A673 (cell line): Measurements from ENCODE around the gene SPON2. TPM values are rescaled to one million over a fixed set of nuclear protein-coding genes. Genes with fewer than 3 reads are reported as not detected.

Experiments used
- BruUV-seq: library from RNA; stranded (reverse); fragments of 400-500 nt; replicated peaks from 2 replicates; lab custom pipeline; 2021; lab: Mats Ljungman, UMichigan
- CTCF ChIA-PET: fragments of 300-600 bp; sonication (Branson Sonifier 250); formaldehyde crosslinking; loops from one replicate; lab custom pipeline; 2022; ENCODE audit warnings: antibody characterized with exemption; lab: Charles Lee
- POLR2A ChIA-PET: fragments of 300-600 bp; sonication (Branson Sonifier 250); formaldehyde crosslinking; loops from one replicate; lab custom pipeline; 2022; ENCODE audit warnings: antibody characterized with exemption; ENCODE audit not compliant: low non-redundant PET; lab: Charles Lee
- DNase-seq: peaks from one replicate; pipeline ENCODE4 v3.0.0-alpha.2; 2015; ENCODE audit warnings: low spot score
- H3K27ac ChIP-seq: fragments of 200-600 bp; sonication (generic); 2 replicates; pipeline ENCODE4 v1.5.1; 2016; ENCODE audit warnings: mixed run types, low read depth, mild to moderate bottlenecking, mixed read lengths, antibody characterized with exemption, low read length; ENCODE audit not compliant: poor library complexity, severe bottlenecking
- H3K27me3 ChIP-seq: fragments of 200-600 bp; sonication (generic); replicated peaks from 2 replicates; pipeline ENCODE4 v1.6.1; 2017; ENCODE audit warnings: mixed run types, low read depth, mild to moderate bottlenecking, mixed read lengths, antibody characterized with exemption, low read length; ENCODE audit not compliant: insufficient read depth, poor library complexity
- H3K36me3 ChIP-seq: fragments of 200-600 bp; sonication (generic); 2 replicates; pipeline ENCODE4 v1.6.1; 2016; ENCODE audit warnings: mixed run types, mild to moderate bottlenecking, mixed read lengths, antibody characterized with exemption, low read length; ENCODE audit not compliant: insufficient read depth, poor library complexity, severe bottlenecking
- H3K4me1 ChIP-seq: fragments of 200-600 bp; sonication (generic); 2 replicates; pipeline ENCODE4 v1.6.1; 2017; ENCODE audit warnings: mixed run types, mild to moderate bottlenecking, mixed read lengths, antibody characterized with exemption, low read length; ENCODE audit not compliant: insufficient read depth, poor library complexity, severe bottlenecking
- H3K4me3 ChIP-seq: fragments of 200-600 bp; sonication (generic); 2 replicates; pipeline ENCODE4 v1.5.1; 2016; ENCODE audit warnings: low read depth, mixed run types, mild to moderate bottlenecking, mixed read lengths, low read length; ENCODE audit not compliant: poor library complexity, severe bottlenecking
- H3K9me3 ChIP-seq: fragments of 200-600 bp; sonication (generic); 2 replicates; pipeline ENCODE4 v1.6.1; 2016; ENCODE audit warnings: mixed run types, low read depth, mild to moderate bottlenecking, mixed read lengths, antibody characterized with exemption, low read length; ENCODE audit not compliant: poor library complexity, severe bottlenecking
- EZH2 ChIP-seq: fragments of 200-600 bp; sonication (generic); IDR thresholded peaks from 2 replicates; pipeline ENCODE4 v1.6.1; 2017; ENCODE audit warnings: borderline replicate concordance, low read depth, mild to moderate bottlenecking, mixed read lengths, antibody characterized with exemption, low read length; ENCODE audit not compliant: poor library complexity, severe bottlenecking
- intact Hi-C: fragments of 100-400 bp; cut with micrococcal nuclease; formaldehyde crosslinking; loops from one replicate; pipeline ENCODE4 v1.10.0; 2022; ENCODE audit not compliant: unreplicated experiment
- total RNA-seq: library from RNA; stranded (reverse); gene quantifications from 2 replicates; pipeline ENCODE4 v1.2.3, GENCODE V29; 2021
- TF ChIP-seq, protein P1 (sequence below): fragments of 300-800, 200-600 bp; sonication (generic); conservative IDR thresholded peaks from 2 replicates; pipeline ENCODE4 v1.5.1; 2017; ENCODE audit warnings: low read depth, mild to moderate bottlenecking, antibody characterized with exemption, low read length, moderate library complexity, mixed read lengths

The SPON2 gene
- total RNA-seq, 1 experiment from 2014 or later: 2.3 TPM

DNA sequence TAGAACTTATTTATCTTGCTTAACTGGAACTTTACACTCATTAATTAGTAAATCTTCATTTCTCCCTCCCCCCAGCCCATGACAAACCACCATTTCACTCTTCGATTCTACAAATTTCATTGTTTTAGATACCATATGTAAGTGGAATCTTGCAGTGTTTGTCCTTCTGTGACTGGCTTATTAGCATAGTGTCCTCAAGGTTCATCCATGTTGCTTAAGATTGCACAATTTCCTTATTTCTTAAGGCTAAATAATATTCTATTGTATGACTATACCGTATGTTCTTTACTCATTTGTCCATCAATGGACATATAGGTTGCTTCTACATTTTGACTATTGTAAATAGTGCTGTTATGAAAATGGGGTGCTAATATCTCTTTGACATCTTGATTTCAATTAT lies 34.5 kb downstream of the SPON2 start:
- no peak for TF ChIP-seq EZH2
- TF ChIP-seq, protein P1, sequence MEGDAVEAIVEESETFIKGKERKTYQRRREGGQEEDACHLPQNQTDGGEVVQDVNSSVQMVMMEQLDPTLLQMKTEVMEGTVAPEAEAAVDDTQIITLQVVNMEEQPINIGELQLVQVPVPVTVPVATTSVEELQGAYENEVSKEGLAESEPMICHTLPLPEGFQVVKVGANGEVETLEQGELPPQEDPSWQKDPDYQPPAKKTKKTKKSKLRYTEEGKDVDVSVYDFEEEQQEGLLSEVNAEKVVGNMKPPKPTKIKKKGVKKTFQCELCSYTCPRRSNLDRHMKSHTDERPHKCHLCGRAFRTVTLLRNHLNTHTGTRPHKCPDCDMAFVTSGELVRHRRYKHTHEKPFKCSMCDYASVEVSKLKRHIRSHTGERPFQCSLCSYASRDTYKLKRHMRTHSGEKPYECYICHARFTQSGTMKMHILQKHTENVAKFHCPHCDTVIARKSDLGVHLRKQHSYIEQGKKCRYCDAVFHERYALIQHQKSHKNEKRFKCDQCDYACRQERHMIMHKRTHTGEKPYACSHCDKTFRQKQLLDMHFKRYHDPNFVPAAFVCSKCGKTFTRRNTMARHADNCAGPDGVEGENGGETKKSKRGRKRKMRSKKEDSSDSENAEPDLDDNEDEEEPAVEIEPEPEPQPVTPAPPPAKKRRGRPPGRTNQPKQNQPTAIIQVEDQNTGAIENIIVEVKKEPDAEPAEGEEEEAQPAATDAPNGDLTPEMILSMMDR: no peak
- H3K36me3 ChIP-seq: no peaks in the 10 kb centered on the region
- H3K27ac ChIP-seq: no peak overlapping the region
- H3K4me1 ChIP-seq: no peaks in the 10 kb centered on the region
- H3K9me3 ChIP-seq: no peaks in the 10 kb centered on the region
- peaks cover 31% of the 10 kb centered on the region for H3K27me3 ChIP-seq
- POLR2A ChIA-PET: no interaction called here
- intact Hi-C loops: no loop called here
- BruUV-seq: no TSS peak
- CTCF ChIA-PET: no interaction called here
- no peak overlapping the region for H3K4me3 ChIP-seq
- DNase-seq: no peak

DNA sequence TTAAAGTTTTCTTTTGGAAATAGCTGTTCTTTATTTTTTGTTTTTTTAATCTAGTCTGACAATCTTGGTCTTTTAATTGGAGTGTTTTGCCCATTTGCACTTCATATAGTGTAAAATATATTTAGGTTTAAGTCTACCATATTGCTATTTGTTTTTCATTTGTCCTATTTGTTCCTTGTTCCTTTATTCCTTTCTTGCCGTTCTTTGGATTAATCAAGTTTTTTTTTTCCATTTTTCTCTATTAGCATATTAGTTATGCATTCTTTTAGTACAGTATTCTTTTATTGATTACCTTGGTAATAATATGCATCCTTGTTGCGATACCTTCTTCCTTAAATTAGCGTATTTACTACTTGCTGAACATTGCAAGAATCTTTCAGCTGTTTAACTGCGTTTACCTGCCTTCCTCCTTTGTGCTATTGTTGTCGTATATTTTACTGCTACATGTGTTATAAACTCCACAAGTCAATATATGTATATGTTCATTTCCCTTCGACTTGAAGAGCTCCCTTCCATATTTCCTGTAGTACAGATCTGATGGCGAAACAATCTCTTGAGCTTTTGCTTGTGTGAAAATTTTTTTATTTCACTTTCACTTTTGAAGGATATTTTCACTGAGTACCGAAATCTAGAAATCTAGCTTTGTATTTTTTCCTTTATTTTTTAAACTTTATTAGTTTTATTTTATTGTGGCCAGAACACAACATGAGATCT lies 35.2 kb downstream of the SPON2 start:
- ChIA-PET POLR2A (no interaction called here), CTCF (no interaction called here)
- H3K36me3 ChIP-seq: no peaks in the 10 kb centered on the region
- H3K9me3 ChIP-seq: no peaks in the 10 kb centered on the region
- no TSS peak for BruUV-seq
- H3K27me3 ChIP-seq: peaks cover 27% of the 10 kb centered on the region
- H3K4me1 ChIP-seq: no peaks in the 10 kb centered on the region
- intact Hi-C loops: no loop called here
- no peak for DNase-seq
- TF ChIP-seq EZH2: no peak
- TF ChIP-seq, protein P1: no peak
- no peak overlapping the region for H3K27ac ChIP-seq
- H3K4me3 ChIP-seq: peak overlapping the region; percentile 7

DNA sequence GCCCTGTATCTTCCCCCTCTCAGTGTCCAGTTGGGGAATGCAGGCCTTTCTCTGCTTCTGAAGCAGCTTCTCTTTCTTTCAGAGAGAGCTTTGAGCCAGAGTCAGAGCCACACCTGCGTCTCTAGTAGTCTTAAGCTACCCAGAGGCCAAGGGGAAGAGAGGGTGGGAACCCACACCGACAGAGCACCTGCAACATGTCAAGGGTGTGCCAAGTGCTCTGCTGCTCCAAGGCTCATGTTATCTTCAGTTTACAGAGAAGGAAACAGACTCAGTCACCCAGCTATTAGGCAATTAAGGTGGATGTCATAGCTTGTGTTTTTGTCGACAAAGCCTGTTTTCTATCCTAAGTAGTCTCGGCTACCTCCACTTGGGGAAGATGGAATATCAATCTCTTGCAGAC lies 36.3 kb downstream of the SPON2 start:
- DNase-seq: no peak
- Histone ChIP-seq H3K27me3 (peaks cover 16% of the 10 kb centered on the region), H3K4me1 (no peaks in the 10 kb centered on the region), H3K36me3 (no peaks in the 10 kb centered on the region), H3K9me3 (no peaks in the 10 kb centered on the region), H3K27ac (no peak overlapping the region), H3K4me3 (no peak overlapping the region)
- CTCF ChIA-PET: no interaction called here
- POLR2A ChIA-PET: no interaction called here
- TF ChIP-seq, protein P1: no peak
- no peak for TF ChIP-seq EZH2
- intact Hi-C loops: no loop called here
- no TSS peak for BruUV-seq
